ENCODE measurements around the gene S100A12. TPM values are rescaled to one million over a fixed set of nuclear protein-coding genes. Genes with fewer than 3 reads are reported as not detected.

S100A12 gene
- total RNA-seq, 1 donor from 2014 or later: 2.4 TPM

- no peak for ATAC-seq (ENCODE audit: poor library complexity)
- intact Hi-C loops (cut with DNase I): no loop called here
- DNase-seq: no peak
Measured at GRCh38 chr1:153397924-153398651, 22.7 kb upstream of the S100A12 start.

GRCh38 chr1:153397051-153397923 is 21.9 kb upstream of the S100A12 start:
- no peak for ATAC-seq (ENCODE audit: poor library complexity)
- no peak for DNase-seq
- intact Hi-C loops (cut with DNase I): no loop called here

GRCh38 chr1:153396461-153396860 is 21.0 kb upstream of the S100A12 start:
- intact Hi-C loops (cut with DNase I): no loop called here
- no peak for DNase-seq
- ATAC-seq (ENCODE audit: poor library complexity): no peak

- ATAC-seq (ENCODE audit: poor library complexity) (no peak), DNase-seq (no peak)
- intact Hi-C loops (cut with DNase I): no loop called here
Measured at GRCh38 chr1:153395776-153396175, 20.4 kb upstream of the S100A12 start.

- ATAC-seq (ENCODE audit: poor library complexity) (peak; percentile 66), DNase-seq (no peak)
- intact Hi-C loops (cut with DNase I): no loop called here
Measured at GRCh38 chr1:153395136-153395685, 19.8 kb upstream of the S100A12 start.

- ATAC-seq (ENCODE audit: poor library complexity): no peak
- intact Hi-C loops (cut with DNase I): no loop called here
- no peak for DNase-seq
Measured at GRCh38 chr1:153394391-153394790, 19.0 kb upstream of the S100A12 start.

GRCh38 chr1:153393926-153394325 is 18.5 kb upstream of the S100A12 start:
- no peak for DNase-seq
- no peak for ATAC-seq (ENCODE audit: poor library complexity)
- intact Hi-C loops (cut with DNase I): no loop called here

GRCh38 chr1:153392822-153393221 is 17.4 kb upstream of the S100A12 start:
- no peak for DNase-seq
- ATAC-seq (ENCODE audit: poor library complexity): no peak
- intact Hi-C loops (cut with DNase I): no loop called here

GRCh38 chr1:153392258-153392657 is 16.8 kb upstream of the S100A12 start:
- no peak for ATAC-seq (ENCODE audit: poor library complexity)
- intact Hi-C loops (cut with DNase I): no loop called here
- no peak for DNase-seq

- intact Hi-C loops (cut with DNase I): no loop called here
- peak; percentile 91 for ATAC-seq (ENCODE audit: poor library complexity)
Measured at GRCh38 chr1:153390938-153391710, 15.7 kb upstream of the S100A12 start, which contains the start of gene S100A8. Gene S100A8 (minus strand): TSS chr1:153391073. CDS start chr1:153390535, 538 bp downstream.

GRCh38 chr1:153389973-153390879 is 14.8 kb upstream of the S100A12 start:
- peak; percentile 11 for ATAC-seq (ENCODE audit: poor library complexity)
- intact Hi-C loops (cut with DNase I): no loop called here
- DNase-seq: no peak

More at GRCh38 chr1:153390938-153391710, 15.7 kb upstream of the S100A12 start, which contains the start of gene S100A8:
- peak; percentile 90 for DNase-seq

GRCh38 chr1:153389401-153389800 is 14.0 kb upstream of the S100A12 start:
- intact Hi-C loops (cut with DNase I): no loop called here
- DNase-seq (no peak), ATAC-seq (ENCODE audit: poor library complexity) (no peak)

GRCh38 chr1:153387785-153388184 is 12.4 kb upstream of the S100A12 start:
- ATAC-seq (ENCODE audit: poor library complexity): no peak
- no peak for DNase-seq
- intact Hi-C loops (cut with DNase I): no loop called here

- no peak for ATAC-seq (ENCODE audit: poor library complexity)
- intact Hi-C loops (cut with DNase I): no loop called here
- DNase-seq: no peak
Measured at GRCh38 chr1:153387001-153387400, 11.6 kb upstream of the S100A12 start.

- peak; percentile 75 for DNase-seq
- ATAC-seq (ENCODE audit: poor library complexity): peak; percentile 69
- intact Hi-C loops (cut with DNase I): no loop called here
Measured at GRCh38 chr1:153386500-153386901, 11.1 kb upstream of the S100A12 start.

GRCh38 chr1:153384958-153385580 is 9.6 kb upstream of the S100A12 start:
- intact Hi-C loops (cut with DNase I): no loop called here
- peak; percentile 11 for ATAC-seq (ENCODE audit: poor library complexity)
- no peak for DNase-seq

- intact Hi-C loops (cut with DNase I): no loop called here
- ATAC-seq (ENCODE audit: poor library complexity): no peak
Measured at GRCh38 chr1:153380711-153381110, 5.3 kb upstream of the S100A12 start.

More at GRCh38 chr1:153380711-153381110, 5.3 kb upstream of the S100A12 start:
- no peak for DNase-seq

Measured in Right ventricle myocardium superior (tissue), 1 donor.